HepG2 (cell line): Measurements from ENCODE around the gene ATP1A2. TPM values are rescaled to one million over a fixed set of nuclear protein-coding genes. Genes with fewer than 3 reads are reported as not detected.
A peak's percentile ranks its signal among the peaks of the same experiment; 100 is the strongest.

Experiments
- ARID3A ChIP-seq: IDR thresholded peaks from 2 replicates; pipeline ENCODE4 v1.6.1; 2012; ENCODE audit warnings: low read depth, low read length, improper control_type of control experiment
- HNRNPL ChIP-seq: fragments of 200-400 bp; formaldehyde crosslinking; IDR thresholded peaks from 2 replicates; pipeline ENCODE4 v1.6.1; 2017; ENCODE audit warnings: mild to moderate bottlenecking, low read depth, low read length
- KLF12 ChIP-seq: sonication (generic); formaldehyde crosslinking; IDR thresholded peaks from 2 replicates; pipeline ENCODE4 v1.4.0; 2020; ENCODE audit warnings: missing genetic modification reagents, borderline replicate concordance
- MAZ ChIP-seq, 2 experiments: sonication (generic) in 1 of 2; formaldehyde crosslinking in 1 of 2; IDR thresholded peaks; 2 replicates each; pipeline versions ENCODE4 v1.5.0 to v1.6.1; 2012 to 2020; ENCODE audit warnings: low read depth in 2 of 2, mild to moderate bottlenecking in 2 of 2, borderline replicate concordance in 1 of 2, improper control_type of control experiment in 1 of 2, low read length in 1 of 2, missing genetic modification reagents in 1 of 2, moderate library complexity in 1 of 2
- MLXIP ChIP-seq: sonication (generic); formaldehyde crosslinking; IDR thresholded peaks from 2 replicates; pipeline ENCODE4 v1.9.0; 2021; ENCODE audit warnings: missing genetic modification reagents, borderline replicate concordance
- NFKB2 ChIP-seq: sonication (generic); formaldehyde crosslinking; IDR thresholded peaks from 2 replicates; pipeline ENCODE4 v1.4.0; 2020; ENCODE audit warnings: missing genetic modification reagents, borderline replicate concordance
- POLR2AphosphoS5 ChIP-seq: IDR thresholded peaks from 2 replicates; pipeline ENCODE4 v1.6.1; 2012; ENCODE audit warnings: low read depth, low read length
- PPARG ChIP-seq: conservative IDR thresholded peaks from 2 replicates; pipeline ENCODE4 v1.6.1; 2016; ENCODE audit warnings: missing biosample characterization, missing genetic modification reagents
- RBM39 ChIP-seq: fragments of 200-400 bp; formaldehyde crosslinking; IDR thresholded peaks from one replicate; pipeline ENCODE4 v1.6.1; 2018; ENCODE audit warnings: antibody characterized with exemption, mild to moderate bottlenecking, low read depth, low read length; ENCODE audit not compliant: poor library complexity, severe bottlenecking
- SNAI1 ChIP-seq: sonication (generic); formaldehyde crosslinking; IDR thresholded peaks from 2 replicates; pipeline ENCODE4 v1.5.0; 2020; ENCODE audit warnings: mild to moderate bottlenecking, missing genetic modification reagents, borderline replicate concordance
- UBTF ChIP-seq: sonication (generic); formaldehyde crosslinking; IDR thresholded peaks from 2 replicates; pipeline ENCODE4 v1.4.0; 2020; ENCODE audit warnings: mild to moderate bottlenecking, missing genetic modification reagents
- WIZ ChIP-seq: sonication (generic); formaldehyde crosslinking; IDR thresholded peaks from 2 replicates; pipeline ENCODE4 v1.5.1; 2020; ENCODE audit warnings: mild to moderate bottlenecking, missing genetic modification reagents
- ZKSCAN1 ChIP-seq: fragments of 150-350 bp; IDR thresholded peaks from 2 replicates; pipeline ENCODE4 v1.6.1; 2014; ENCODE audit warnings: low read length
- ZNF143 ChIP-seq: sonication (generic); formaldehyde crosslinking; IDR thresholded peaks from 2 replicates; pipeline ENCODE4 v1.4.0; 2020; ENCODE audit warnings: missing genetic modification reagents
- ZNF276 ChIP-seq: sonication (generic); formaldehyde crosslinking; IDR thresholded peaks from 2 replicates; pipeline ENCODE4 v1.4.0; 2020; ENCODE audit warnings: mild to moderate bottlenecking, low read depth, missing genetic modification reagents
- ZNF350 ChIP-seq: sonication (generic); formaldehyde crosslinking; IDR thresholded peaks from 2 replicates; pipeline ENCODE4 v1.4.0; 2020; ENCODE audit warnings: mild to moderate bottlenecking, low read depth, missing genetic modification reagents, borderline replicate concordance
- ZNF619 ChIP-seq: sonication (generic); formaldehyde crosslinking; IDR thresholded peaks from 2 replicates; pipeline ENCODE4 v1.4.0; 2020; ENCODE audit warnings: mild to moderate bottlenecking, missing genetic modification reagents
- ZNF883 ChIP-seq: sonication (generic); formaldehyde crosslinking; IDR thresholded peaks from 2 replicates; pipeline ENCODE4 v1.5.1; 2020; ENCODE audit warnings: mild to moderate bottlenecking, missing genetic modification reagents; ENCODE audit errors: not compliant biosample characterization
- polyA plus RNA-seq, 8 experiments: library from polyadenylated mRNA; depleted of rRNA in 3 of 8; stranded (reverse) in 7 of 8; unstranded in 1 of 8; fragments of >200 nt; fragmentation: Illumina TruSeq in 4 of 8; extraction: Trizol in 4 of 8; gene quantifications; 2 replicates each; pipeline versions ENCODE4 v1.2.1 to v1.2.3, GENCODE V29; 2011 to 2016; ENCODE audit warnings: low read depth in 4 of 8, missing spikeins in 1 of 8, mixed read lengths in 1 of 8; ENCODE audit not compliant: insufficient read depth in 1 of 8
- total RNA-seq, 5 experiments: library from RNA; depleted of rRNA; stranded (reverse); fragments of >200 nt; fragmentation: Illumina TruSeq; extraction: Trizol; gene quantifications; 2 replicates each; pipeline ENCODE4 v1.2.3, GENCODE V29; 2016; ENCODE audit warnings: low read depth in 1 of 5

Gene ATP1A2
- total and polyA plus RNA-seq, 2 of the 13 experiments (the other 11 are each of a cell fraction or from before 2014, with no cell fraction given), result 0.16 TPM; not detected in 1

GRCh38 chr1:160070243-160071163 is 45.1 kb upstream of the ATP1A2 start (continued):
- TF ChIP-seq HNRNPL, result no peak
- no peak; the same call in 1 of the 2 replicates for TF ChIP-seq NFKB2 (CRISPR knock-in tag)
- no peak for TF ChIP-seq ZKSCAN1
- TF ChIP-seq PPARG (CRISPR knock-in tag), result no peak
- no peak for TF ChIP-seq ZNF350 (CRISPR knock-in tag)
- TF ChIP-seq ZNF143, result no peak
- TF ChIP-seq UBTF (CRISPR knock-in tag), result peak; percentile 46; the same call in 1 of the 2 replicates
- TF ChIP-seq MLXIP (CRISPR knock-in tag), result no peak
- TF ChIP-seq MAZ (IDR thresholded peaks at IDR 0.05; ENCODE audit: borderline replicate concordance, low read depth, low read length), result no peak
- TF ChIP-seq MAZ (CRISPR knock-in tag; IDR thresholded peaks at IDR 0.05; ENCODE audit: low read depth), result 0 out of 2 replicates have a peak, but pooled peaks have one; percentile 40
- no peak for TF ChIP-seq WIZ
- no peak for TF ChIP-seq ZNF276 (CRISPR knock-in tag)
- no peak for TF ChIP-seq SNAI1 (CRISPR knock-in tag)
- TF ChIP-seq RBM39, result no peak
- no peak for TF ChIP-seq KLF12
- no peak for TF ChIP-seq ARID3A
- peak; percentile 54; the same call in 1 of the 2 replicates for TF ChIP-seq POLR2AphosphoS5
- TF ChIP-seq ZNF619 (CRISPR knock-in tag), result 0 out of 2 replicates have a peak, but pooled peaks have one; percentile 61
- no peak for TF ChIP-seq ZNF883 (CRISPR knock-in tag)
